ENCODE measurements around the gene NHERF2.

NHERF2 gene

DNA sequence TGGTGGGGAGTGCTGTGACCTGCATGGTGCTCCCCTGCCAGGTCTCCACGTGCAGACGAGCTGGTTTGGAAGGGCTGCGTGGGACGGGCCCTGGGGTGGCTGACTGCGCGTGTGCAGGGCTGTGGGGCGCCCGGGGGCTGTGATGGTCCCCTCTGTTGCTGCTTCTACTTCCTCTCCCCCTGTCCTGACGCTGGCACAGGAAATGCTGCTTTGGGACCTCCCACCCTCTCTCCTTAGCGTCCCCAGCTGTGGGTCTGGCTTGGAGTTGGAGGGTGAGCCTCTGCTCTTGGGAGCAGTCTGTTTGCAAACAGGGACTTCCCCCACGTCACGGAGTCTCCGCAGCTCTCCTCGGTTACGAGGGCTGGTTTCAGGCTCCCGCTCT lies 56.3 kb downstream of the NHERF2 start:
- DNase-seq (ENCODE audit: low read depth in 2 of 2), result no peak

DNA sequence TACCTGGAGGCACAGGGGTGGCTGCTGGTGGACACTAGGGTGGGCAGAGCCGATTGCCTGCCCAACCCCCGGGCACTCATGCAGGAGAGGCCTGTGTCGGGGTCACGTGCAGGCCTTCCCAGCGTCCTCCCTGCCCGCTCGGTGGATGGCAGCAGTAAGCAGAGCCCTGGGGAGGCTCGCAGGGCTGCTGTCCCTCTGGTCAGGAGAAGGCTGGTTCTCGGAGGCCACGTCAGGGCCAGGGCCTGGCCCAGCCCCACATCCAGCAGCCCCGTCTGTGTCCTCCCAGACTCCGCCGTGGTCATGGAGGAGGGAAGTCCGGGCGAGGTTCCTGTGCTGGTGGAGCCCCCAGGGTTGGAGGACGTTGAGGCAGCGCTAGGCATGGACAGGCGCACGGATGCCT lies 56.7 kb downstream of the NHERF2 start:
- DNase-seq (ENCODE audit: low read depth in 2 of 2), result no peak

DNA sequence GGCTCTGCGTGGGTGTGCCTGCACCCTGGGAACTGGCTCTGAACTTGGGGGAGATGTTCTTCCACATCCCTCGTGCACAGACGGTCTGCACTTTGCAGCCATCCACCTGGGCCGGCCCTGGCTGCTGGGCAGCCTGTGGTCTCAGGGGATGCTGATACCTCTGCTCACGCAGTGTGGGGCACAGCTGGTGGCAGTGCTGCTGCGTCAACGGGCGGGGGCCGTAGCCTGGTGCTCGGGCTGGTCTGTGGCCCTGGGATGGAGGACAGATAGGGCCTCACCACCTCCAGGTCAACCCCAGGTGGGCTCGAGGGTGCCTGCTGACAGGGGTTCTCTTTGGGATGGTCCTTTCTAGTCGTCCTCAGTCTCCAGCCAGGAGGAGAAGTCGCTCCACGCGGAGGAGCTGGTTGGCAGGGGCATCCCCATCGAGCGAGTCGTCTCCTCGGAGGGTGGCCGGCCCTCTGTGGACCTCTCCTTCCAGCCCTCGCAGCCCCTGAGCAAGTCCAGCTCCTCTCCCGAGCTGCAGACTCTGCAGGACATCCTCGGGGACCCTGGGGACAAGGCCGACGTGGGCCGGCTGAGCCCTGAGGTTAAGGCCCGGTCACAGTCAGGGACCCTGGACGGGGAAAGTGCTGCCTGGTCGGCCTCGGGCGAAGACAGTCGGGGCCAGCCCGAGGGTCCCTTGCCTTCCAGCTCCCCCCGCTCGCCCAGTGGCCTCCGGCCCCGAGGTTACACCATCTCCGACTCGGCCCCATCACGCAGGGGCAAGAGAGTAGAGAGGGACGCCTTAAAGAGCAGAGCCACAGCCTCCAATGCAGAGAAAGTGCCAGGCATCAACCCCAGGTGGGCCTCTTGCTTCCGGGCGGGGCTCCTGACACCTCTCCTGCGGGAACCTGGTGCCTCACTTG lies 57.4 kb downstream of the NHERF2 start:
- DNase-seq (ENCODE audit: low read depth in 2 of 2), result no peak

DNA sequence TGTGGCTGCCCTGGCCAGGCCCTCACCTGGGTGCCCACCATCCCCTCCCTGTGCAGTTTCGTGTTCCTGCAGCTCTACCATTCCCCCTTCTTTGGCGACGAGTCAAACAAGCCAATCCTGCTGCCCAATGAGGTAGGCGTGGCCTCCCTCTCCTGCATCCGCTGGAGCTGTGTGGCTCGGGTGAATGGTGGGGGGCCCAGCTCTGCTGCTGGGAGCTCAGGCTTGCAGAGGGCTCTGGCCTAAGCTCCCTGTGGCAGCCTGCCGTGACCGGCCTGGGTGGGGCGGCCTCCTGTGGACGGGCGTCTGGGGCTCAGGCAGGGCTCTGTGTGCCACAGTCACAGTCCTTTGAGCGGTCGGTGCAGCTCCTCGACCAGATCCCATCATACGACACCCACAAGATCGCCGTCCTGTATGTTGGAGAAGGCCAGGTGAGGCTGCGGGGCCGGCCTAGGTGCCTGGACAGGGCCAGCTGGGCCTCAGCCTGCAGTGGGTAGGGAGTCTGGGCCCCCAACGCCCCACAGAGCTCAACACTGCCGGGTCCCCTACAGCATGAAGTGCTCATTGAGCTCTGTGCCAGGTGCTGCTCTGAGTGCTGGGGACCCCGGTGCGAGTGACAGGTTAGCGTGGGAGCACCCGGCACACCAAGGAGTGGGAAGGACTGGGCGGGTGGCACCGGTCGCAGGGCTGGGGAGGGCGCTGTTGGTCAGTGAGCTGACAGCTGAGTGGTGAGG lies 58.4 kb downstream of the NHERF2 start:
- DNase-seq (ENCODE audit: low read depth in 2 of 2), result no peak

DNA sequence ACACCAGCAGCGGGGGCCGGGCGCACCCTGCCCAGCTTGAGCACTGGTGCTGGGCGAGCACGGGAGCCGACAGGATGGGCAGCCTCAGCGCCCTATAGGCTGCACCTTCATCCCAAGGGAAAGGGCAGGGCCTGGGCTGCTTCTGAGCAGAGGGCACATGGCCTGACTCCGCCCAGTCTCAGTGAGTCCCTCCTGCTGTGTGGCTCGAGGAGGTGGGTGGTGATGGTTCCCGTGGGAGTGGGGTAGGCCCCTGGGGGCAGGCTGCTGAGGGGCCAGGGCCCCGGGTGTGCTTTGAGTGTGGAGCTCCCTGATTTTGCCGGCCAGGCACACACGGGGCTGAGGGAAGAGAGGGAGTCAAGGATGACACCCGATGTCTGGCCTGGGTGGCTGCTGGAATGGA lies 59.0 kb downstream of the NHERF2 start:
- no peak for DNase-seq (ENCODE audit: low read depth in 2 of 2)

DNA sequence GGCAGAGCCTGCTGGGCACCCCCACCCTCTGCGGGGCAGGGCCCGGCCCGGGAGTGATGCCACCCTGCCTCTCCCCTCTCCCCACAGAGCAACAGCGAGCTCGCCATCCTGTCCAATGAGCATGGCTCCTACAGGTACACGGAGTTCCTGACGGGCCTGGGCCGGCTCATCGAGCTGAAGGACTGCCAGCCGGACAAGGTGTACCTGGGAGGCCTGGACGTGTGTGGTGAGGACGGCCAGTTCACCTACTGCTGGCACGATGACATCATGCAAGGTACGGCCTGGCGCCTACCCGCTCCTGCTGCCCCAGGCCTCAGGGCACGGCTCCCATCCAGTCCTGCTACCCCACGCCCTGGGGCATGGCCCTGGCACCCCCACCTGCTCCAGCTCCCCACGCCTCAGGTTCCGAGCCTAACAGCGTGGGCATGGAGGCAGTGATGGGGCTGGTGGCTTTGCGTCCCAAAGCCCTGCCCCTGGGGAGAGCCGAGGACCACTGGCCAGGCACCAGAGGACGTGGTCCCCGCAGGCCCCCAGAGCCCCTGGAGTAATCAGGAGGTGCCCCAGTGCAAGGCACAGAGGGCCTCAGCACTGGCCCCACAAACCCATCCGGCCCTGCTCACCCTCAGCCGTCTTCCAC lies 59.5 kb downstream of the NHERF2 start:
- DNase-seq (ENCODE audit: low read depth in 2 of 2), result no peak

DNA sequence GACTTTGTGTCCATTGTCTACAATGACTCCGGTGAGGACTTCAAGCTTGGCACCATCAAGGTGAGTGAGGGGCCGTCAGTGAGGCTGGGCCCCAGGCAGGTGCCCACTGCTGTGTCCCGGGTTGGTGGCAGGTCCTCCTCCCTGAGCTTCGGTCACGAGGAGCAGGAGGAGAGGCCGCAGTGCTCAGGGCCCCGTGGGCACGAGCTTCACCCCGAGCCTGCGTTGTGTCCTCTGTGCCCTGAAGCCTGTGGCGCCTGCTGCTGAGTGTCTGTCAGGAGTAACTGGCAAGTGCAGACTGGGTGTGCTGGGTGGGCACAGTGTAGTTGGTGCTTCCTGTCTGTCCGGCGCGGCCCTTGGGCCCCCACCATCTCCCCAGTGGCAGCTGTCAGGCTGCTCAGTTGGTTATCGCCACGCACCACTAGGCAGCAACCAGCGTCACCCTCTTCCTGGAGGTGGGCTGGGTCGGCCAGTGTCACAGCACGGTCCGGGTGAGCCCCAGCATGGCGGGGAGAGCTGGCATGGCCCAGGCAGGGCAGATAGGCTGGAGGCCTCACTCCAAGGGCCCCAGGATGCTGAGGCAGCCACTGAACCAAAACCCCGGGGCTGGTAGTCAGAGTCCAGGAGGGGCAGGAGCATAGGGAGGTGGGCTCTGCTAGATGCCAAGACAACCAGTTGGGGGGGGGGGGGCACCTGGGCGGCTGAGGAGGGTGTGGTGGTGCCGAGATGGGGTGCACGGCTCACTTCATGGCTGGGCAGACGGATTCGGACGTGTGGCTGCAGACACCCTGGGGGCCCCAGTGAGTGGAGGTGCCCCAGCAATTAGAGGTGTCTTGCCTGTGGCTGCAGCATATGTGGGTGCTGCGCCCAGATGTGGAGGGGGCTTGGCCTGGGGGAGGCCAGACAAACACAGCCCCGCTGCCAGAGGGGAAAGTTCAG lies 60.4 kb downstream of the NHERF2 start:
- no peak for DNase-seq (ENCODE audit: low read depth in 2 of 2)

DNA sequence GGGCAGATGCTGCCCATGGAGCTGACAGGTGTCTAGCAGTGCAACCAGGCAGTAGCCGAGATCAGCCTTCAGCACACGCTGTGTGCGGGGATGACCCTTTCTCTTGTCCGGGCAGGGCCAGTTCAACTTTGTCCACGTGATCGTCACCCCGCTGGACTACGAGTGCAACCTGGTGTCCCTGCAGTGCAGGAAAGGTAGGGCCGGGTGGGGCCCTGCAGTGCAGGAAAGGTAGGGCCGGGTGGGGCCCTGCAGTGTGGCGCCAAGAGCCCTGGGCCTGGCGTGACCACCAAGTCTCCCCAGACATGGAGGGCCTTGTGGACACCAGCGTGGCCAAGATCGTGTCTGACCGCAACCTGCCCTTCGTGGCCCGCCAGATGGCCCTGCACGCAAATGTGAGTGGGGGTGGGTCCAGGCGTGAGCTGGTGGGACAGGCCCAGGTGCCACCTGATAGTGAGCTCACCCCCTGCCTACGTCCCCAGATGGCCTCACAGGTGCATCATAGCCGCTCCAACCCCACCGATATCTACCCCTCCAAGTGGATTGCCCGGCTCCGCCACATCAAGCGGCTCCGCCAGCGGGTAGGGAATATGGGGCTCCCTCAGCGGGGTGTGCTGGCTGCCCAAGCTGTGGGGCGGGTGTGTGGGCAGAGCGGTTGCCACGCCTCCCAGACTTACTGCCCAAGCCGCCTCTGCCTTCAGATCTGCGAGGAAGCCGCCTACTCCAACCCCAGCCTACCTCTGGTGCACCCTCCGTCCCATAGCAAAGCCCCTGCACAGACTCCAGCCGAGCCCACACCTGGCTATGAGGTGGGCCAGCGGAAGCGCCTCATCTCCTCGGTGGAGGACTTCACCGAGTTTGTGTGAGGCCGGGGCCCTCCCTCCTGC lies 61.3 kb downstream of the NHERF2 start:
- DNase-seq (ENCODE audit: low read depth in 2 of 2), result no peak

Data from stimulated activated CD8-positive, alpha-beta memory T cell treated with anti-CD3 and anti-CD28 coated beads, Interleukin-7, amount 100 ng/mL, for 1 hour (primary cell).